SU-DHL-6 (cell line): ENCODE results near the gene PSMA4.
"Not testable (repeated sequence)": the region's sequence is repeated elsewhere in the genome, so short reads cannot be mapped to it uniquely, and the experiment has no call there.

Experiments
- H2AFZ ChIP-seq: fragments of 200-600 bp; sonication (generic); 2 replicates; pipeline ENCODE4 v1.6.1; 2014; ENCODE audit warnings: low read depth, mild to moderate bottlenecking, moderate library complexity, mixed read lengths, antibody characterized with exemption, low read length; ENCODE audit not compliant: severe bottlenecking
- H3F3A ChIP-seq: fragments of 200-600 bp; shearing (Covaris generic); 2 replicates; pipeline ENCODE4 v1.6.0; 2016; ENCODE audit warnings: antibody characterized with exemption, mild to moderate bottlenecking; ENCODE audit not compliant: insufficient read depth
- H3K27ac ChIP-seq: fragments of 200-600 bp; sonication (generic); 2 replicates; pipeline ENCODE4 v1.5.1; 2016; ENCODE audit warnings: low read depth, mild to moderate bottlenecking, low read length, moderate library complexity, mixed read lengths
- H3K27me3 ChIP-seq: fragments of 200-600 bp; sonication (generic), shearing (Covaris generic); 2 replicates; pipeline ENCODE4 v1.6.0; 2014; ENCODE audit warnings: mild to moderate bottlenecking, low read length
- H3K36me3 ChIP-seq: fragments of 200-600 bp; sonication (generic); 2 replicates; pipeline ENCODE4 v1.6.1; 2014; ENCODE audit warnings: mild to moderate bottlenecking, low read length, mixed read lengths
- H3K4me2 ChIP-seq: fragments of 300-600, 200-600 bp; shearing (Covaris generic), sonication (generic); 2 replicates; pipeline ENCODE4 v1.6.0; 2014; ENCODE audit warnings: low read length, low read depth, mild to moderate bottlenecking; ENCODE audit not compliant: poor library complexity, severe bottlenecking
- H3K4me3 ChIP-seq: fragments of 200-600 bp; sonication (generic); 2 replicates; pipeline ENCODE4 v1.5.1; 2014; ENCODE audit warnings: antibody characterized with exemption, low read length, mild to moderate bottlenecking, mixed read lengths; ENCODE audit not compliant: insufficient read depth, poor library complexity, severe bottlenecking
- H3K79me2 ChIP-seq: fragments of 200-600 bp; sonication (generic); 2 replicates; pipeline ENCODE4 v1.6.1; 2014; ENCODE audit warnings: mild to moderate bottlenecking, low read length, moderate library complexity; ENCODE audit not compliant: insufficient read depth
- H3K9ac ChIP-seq: fragments of 200-600 bp; sonication (generic); 2 replicates; pipeline ENCODE4 v1.7.0; 2014; ENCODE audit warnings: mild to moderate bottlenecking, low read length
- H3K9me2 ChIP-seq: fragments of 200-600 bp; sonication (generic); replicated peaks from 2 replicates; pipeline ENCODE4 v1.6.1; 2014; ENCODE audit warnings: low read length; ENCODE audit not compliant: insufficient read depth
- H3K9me3 ChIP-seq: fragments of 200-600 bp; sonication (generic); 2 replicates; pipeline ENCODE4 v1.6.1; 2014; ENCODE audit warnings: low read length, mixed read lengths; ENCODE audit not compliant: insufficient read depth
- H4K20me1 ChIP-seq: fragments of 200-600 bp; sonication (generic); 2 replicates; pipeline ENCODE4 v1.6.1; 2014; ENCODE audit warnings: low read depth, mild to moderate bottlenecking, antibody characterized with exemption, low read length, moderate library complexity, mixed read lengths
- CTCF ChIP-seq: fragments of 200-600 bp; sonication (generic); IDR thresholded peaks from one replicate; pipeline ENCODE4 v1.5.1; 2017; ENCODE audit warnings: antibody characterized with exemption, mild to moderate bottlenecking, low read length, moderate library complexity; ENCODE audit not compliant: insufficient read depth, poor library complexity, severe bottlenecking
- EZH2phosphoT487 ChIP-seq: fragments of 200-600 bp; sonication (generic), shearing (Covaris generic); conservative IDR thresholded peaks from 2 replicates; pipeline ENCODE4 v1.6.1; 2018; ENCODE audit warnings: mild to moderate bottlenecking, antibody characterized with exemption, low read length, moderate library complexity, mixed read lengths

The PSMA4 gene

GRCh38 chr15:78508272-78508671, 32.0 kb upstream of the PSMA4 start:
- Histone ChIP-seq H4K20me1 (no peaks in the 10 kb centered on the region), H3K4me3 (peak overlapping the region; percentile 59), H3K36me3 (no peaks in the 10 kb centered on the region), H3K27ac (no peak overlapping the region), H3F3A (0 out of 2 replicates have a peak, but pooled peaks cover 4% of the 10 kb centered on the region), H3K27me3 (no peaks in the 10 kb centered on the region), H2AFZ (peak overlapping the region; percentile 76), H3K9ac (peak overlapping the region; percentile 57), H3K9me3 (no peaks in the 10 kb centered on the region), H3K9me2 (no peaks in the 10 kb centered on the region), H3K79me2 (no peaks in the 10 kb centered on the region), H3K4me2 (peak overlapping the region; percentile 60)
- TF ChIP-seq CTCF = no peak
- TF ChIP-seq EZH2phosphoT487 = no peak

GRCh38 chr15:78509726-78510312, 30.4 kb upstream of the PSMA4 start:
- H3K27ac ChIP-seq = no peak overlapping the region
- no peak overlapping the region for H2AFZ ChIP-seq
- TF ChIP-seq EZH2phosphoT487 (no peak), CTCF (no peak)
- H3K79me2 ChIP-seq = no peaks in the 10 kb centered on the region
- H3K9me2 ChIP-seq = no peaks in the 10 kb centered on the region
- H3F3A ChIP-seq = 0 out of 2 replicates have a peak, but pooled peaks cover 4% of the 10 kb centered on the region
- H3K27me3 ChIP-seq = no peaks in the 10 kb centered on the region
- no peak overlapping the region for H3K4me2 ChIP-seq
- no peak overlapping the region for H3K4me3 ChIP-seq
- no peaks in the 10 kb centered on the region for H3K36me3 ChIP-seq
- H3K9me3 ChIP-seq = no peaks in the 10 kb centered on the region
- H4K20me1 ChIP-seq = no peaks in the 10 kb centered on the region
- no peak overlapping the region for H3K9ac ChIP-seq

- H3K9me3 ChIP-seq, H3K36me3 ChIP-seq, H3K27me3 ChIP-seq, H3F3A ChIP-seq, H3K4me2 ChIP-seq, H3K9me2 ChIP-seq, H3K4me3 ChIP-seq, H3K79me2 ChIP-seq, H2AFZ ChIP-seq, H4K20me1 ChIP-seq, H3K9ac ChIP-seq, H3K27ac ChIP-seq: not testable (repeated sequence)
Measured at GRCh38 chr15:78520035-78520434, 20.2 kb upstream of the PSMA4 start.

- Histone ChIP-seq H4K20me1 (no peaks in the 10 kb centered on the region), H3K4me3 (no peak overlapping the region), H3K79me2 (no peaks in the 10 kb centered on the region), H3F3A (no peaks in the 10 kb centered on the region), H3K9me3 (peaks cover 3% of the 10 kb centered on the region; the same call in 1 of the 2 replicates), H3K36me3 (no peaks in the 10 kb centered on the region), H3K9me2 (no peaks in the 10 kb centered on the region), H2AFZ (no peak overlapping the region), H3K27ac (no peak overlapping the region), H3K27me3 (no peaks in the 10 kb centered on the region), H3K9ac (no peak overlapping the region), H3K4me2 (no peak overlapping the region)
- no peak for TF ChIP-seq EZH2phosphoT487
- TF ChIP-seq CTCF = no peak
Measured at GRCh38 chr15:78524230-78524629, 16.0 kb upstream of the PSMA4 start.
